Stimulated activated CD8-positive, alpha-beta memory T cell treated with anti-CD3 and anti-CD28 coated beads, Interleukin-7, amount 100 ng/mL, for 1 hour (primary cell): ENCODE measurements around the gene BCDIN3D.

Source experiments
- DNase-seq, 2 donors: peaks; one replicate each; pipeline ENCODE4 v3.0.0-alpha.2; 2020; ENCODE audit warnings: low read depth in 2 of 2

Gene BCDIN3D

GRCh38 chr12:49823350-49823749, 19.6 kb downstream of the BCDIN3D start:
- no peak for DNase-seq

- DNase-seq = no peak
Observed at GRCh38 chr12:49821373-49822287, 21.3 kb downstream of the BCDIN3D start.

- no peak for DNase-seq
Observed at GRCh38 chr12:49819786-49820185, 23.1 kb downstream of the BCDIN3D start.

GRCh38 chr12:49818241-49818895, 24.5 kb downstream of the BCDIN3D start:
- DNase-seq = no peak

- DNase-seq = no peak
Observed at GRCh38 chr12:49813131-49813530, 29.8 kb downstream of the BCDIN3D start.

- DNase-seq = no peak
Observed at GRCh38 chr12:49811961-49812401, 30.9 kb downstream of the BCDIN3D start.

GRCh38 chr12:49811136-49811535, 31.8 kb downstream of the BCDIN3D start:
- no peak for DNase-seq

GRCh38 chr12:49809906-49810389, 33.0 kb downstream of the BCDIN3D start:
- DNase-seq = no peak

GRCh38 chr12:49809381-49809905, 33.5 kb downstream of the BCDIN3D start:
- no peak for DNase-seq

- no peak for DNase-seq
Observed at GRCh38 chr12:49808686-49809380, 34.1 kb downstream of the BCDIN3D start.

GRCh38 chr12:49807991-49808580, 34.8 kb downstream of the BCDIN3D start:
- DNase-seq = no peak

GRCh38 chr12:49806877-49807276, 36.0 kb downstream of the BCDIN3D start:
- DNase-seq = no peak

GRCh38 chr12:49806321-49806813, 36.5 kb downstream of the BCDIN3D start:
- DNase-seq = no peak

- no peak for DNase-seq
Observed at GRCh38 chr12:49805409-49805808, 37.5 kb downstream of the BCDIN3D start.

GRCh38 chr12:49804821-49805220, 38.1 kb downstream of the BCDIN3D start:
- DNase-seq = no peak

- no peak for DNase-seq
Observed at GRCh38 chr12:49803693-49804450, 39.0 kb downstream of the BCDIN3D start.

GRCh38 chr12:49801141-49802063, 41.5 kb downstream of the BCDIN3D start:
- no peak for DNase-seq

GRCh38 chr12:49800421-49801140, 42.3 kb downstream of the BCDIN3D start:
- DNase-seq = no peak

GRCh38 chr12:49798934-49799333, 44.0 kb downstream of the BCDIN3D start:
- no peak for DNase-seq
